Measurements from ENCODE around the gene TTLL1. TPM values are rescaled to one million over a fixed set of nuclear protein-coding genes. Genes with fewer than 3 reads are reported as not detected.

TTLL1 gene
- polyA plus RNA-seq, 1 experiment = 22.1 TPM

- TF ChIP-seq CTCF (IDR thresholded peaks at IDR 0.05; ENCODE audit: insufficient read depth, low read depth, low read length) = no peak
- ChIA-PET POLR2A (no interaction called here), CTCF (interaction anchor here (0.6 to 2.3 kb wide), 2 partner anchors 10 to 139 kb away, joined by 3 to 9 read pairs; no protein-coding TSS in a partner anchor)
- DNase-seq (ENCODE audit: low read depth) = no peak
- Histone ChIP-seq H3K4me3 (ENCODE audit: low read depth, low read length) (no peak overlapping the region), H3K27me3 (ENCODE audit: control insufficient read depth, insufficient read depth, low read length) (no peaks in the 10 kb centered on the region), H3K36me3 (ENCODE audit: control insufficient read depth, insufficient read depth, low read length) (no peaks in the 10 kb centered on the region)
Observed at GRCh38 chr22:43127166-43127908, 38.1 kb upstream of the TTLL1 start.

- Histone ChIP-seq H3K4me3 (ENCODE audit: low read depth, low read length) (no peak overlapping the region), H3K36me3 (ENCODE audit: control insufficient read depth, insufficient read depth, low read length) (no peaks in the 10 kb centered on the region), H3K27me3 (ENCODE audit: control insufficient read depth, insufficient read depth, low read length) (no peaks in the 10 kb centered on the region)
- TF ChIP-seq CTCF (IDR thresholded peaks at IDR 0.05; ENCODE audit: insufficient read depth, low read depth, low read length) = no peak
- peak; percentile 35 for DNase-seq (ENCODE audit: low read depth)
- ChIA-PET POLR2A (interaction anchor here (0.6 kb wide), 1 partner anchor 252 kb away, joined by 3 read pairs; no protein-coding TSS in a partner anchor), CTCF (interaction anchor here (0.6 to 2.3 kb wide), 2 partner anchors 10 to 93 kb away, joined by 3 to 9 read pairs; no protein-coding TSS in a partner anchor)
Observed at GRCh38 chr22:43126501-43127165, 37.4 kb upstream of the TTLL1 start.

GRCh38 chr22:43118953-43119458 is 29.8 kb upstream of the TTLL1 start:
- no peak for TF ChIP-seq CTCF (IDR thresholded peaks at IDR 0.05; ENCODE audit: insufficient read depth, low read depth, low read length)
- ChIA-PET POLR2A (no interaction called here), CTCF (no interaction called here)
- no peaks in the 10 kb centered on the region for H3K36me3 ChIP-seq (ENCODE audit: control insufficient read depth, insufficient read depth, low read length)
- H3K4me3 ChIP-seq (ENCODE audit: low read depth, low read length) = no peak overlapping the region
- DNase-seq (ENCODE audit: low read depth) = no peak
- peaks cover 8% of the 10 kb centered on the region for H3K27me3 ChIP-seq (ENCODE audit: control insufficient read depth, insufficient read depth, low read length)

- TF ChIP-seq CTCF (IDR thresholded peaks at IDR 0.05; ENCODE audit: insufficient read depth, low read depth, low read length) = no peak
- no peak for DNase-seq (ENCODE audit: low read depth)
- Histone ChIP-seq H3K36me3 (ENCODE audit: control insufficient read depth, insufficient read depth, low read length) (no peaks in the 10 kb centered on the region), H3K27me3 (ENCODE audit: control insufficient read depth, insufficient read depth, low read length) (peaks cover 13% of the 10 kb centered on the region), H3K4me3 (ENCODE audit: low read depth, low read length) (no peak overlapping the region)
- CTCF ChIA-PET = interaction anchor here (0.7 kb wide), 1 partner anchor 17 kb away, joined by 3 read pairs; no protein-coding TSS in a partner anchor
- POLR2A ChIA-PET = no interaction called here
Observed at GRCh38 chr22:43118024-43118849, 29.0 kb upstream of the TTLL1 start.

Data from BJ (cell line).